ENCODE data around the gene LTBP2.

DNA sequence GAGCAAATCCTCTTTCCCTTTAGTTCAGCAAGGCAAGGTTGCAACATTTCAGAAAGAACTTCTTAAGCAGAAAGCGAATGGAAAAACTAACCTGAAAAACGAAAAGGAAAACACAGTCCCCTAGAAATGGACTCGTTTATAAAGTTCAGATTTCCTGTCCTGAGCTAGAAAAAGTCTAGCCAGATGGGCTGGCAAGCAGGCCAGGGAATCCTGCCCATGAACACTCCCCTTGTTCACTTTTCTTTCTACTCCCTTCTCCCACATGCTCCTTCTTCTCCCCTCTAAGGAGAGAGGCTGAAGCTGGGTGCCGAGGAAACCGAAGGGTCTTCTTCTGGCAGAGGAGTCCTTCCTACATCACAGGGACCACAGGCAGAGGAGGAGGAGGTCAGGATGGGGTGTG is 27.1 kb downstream of the LTBP2 start:
- TF ChIP-seq, protein P1, sequence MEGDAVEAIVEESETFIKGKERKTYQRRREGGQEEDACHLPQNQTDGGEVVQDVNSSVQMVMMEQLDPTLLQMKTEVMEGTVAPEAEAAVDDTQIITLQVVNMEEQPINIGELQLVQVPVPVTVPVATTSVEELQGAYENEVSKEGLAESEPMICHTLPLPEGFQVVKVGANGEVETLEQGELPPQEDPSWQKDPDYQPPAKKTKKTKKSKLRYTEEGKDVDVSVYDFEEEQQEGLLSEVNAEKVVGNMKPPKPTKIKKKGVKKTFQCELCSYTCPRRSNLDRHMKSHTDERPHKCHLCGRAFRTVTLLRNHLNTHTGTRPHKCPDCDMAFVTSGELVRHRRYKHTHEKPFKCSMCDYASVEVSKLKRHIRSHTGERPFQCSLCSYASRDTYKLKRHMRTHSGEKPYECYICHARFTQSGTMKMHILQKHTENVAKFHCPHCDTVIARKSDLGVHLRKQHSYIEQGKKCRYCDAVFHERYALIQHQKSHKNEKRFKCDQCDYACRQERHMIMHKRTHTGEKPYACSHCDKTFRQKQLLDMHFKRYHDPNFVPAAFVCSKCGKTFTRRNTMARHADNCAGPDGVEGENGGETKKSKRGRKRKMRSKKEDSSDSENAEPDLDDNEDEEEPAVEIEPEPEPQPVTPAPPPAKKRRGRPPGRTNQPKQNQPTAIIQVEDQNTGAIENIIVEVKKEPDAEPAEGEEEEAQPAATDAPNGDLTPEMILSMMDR (IDR thresholded peaks at IDR 0.05; ENCODE audit: poor library complexity, severe bottlenecking), result no peak
- TF ChIP-seq POLR2AphosphoS5 (IDR thresholded peaks at IDR 0.05) (no peak), EZH2 (IDR thresholded peaks at IDR 0.05; ENCODE audit: borderline replicate concordance, insufficient read depth, low read length, poor library complexity, severe bottlenecking) (no peak), SMC3 (conservative IDR thresholded peaks at IDR 0.05; ENCODE audit: poor library complexity) (no peak), TAF1 (IDR thresholded peaks at IDR 0.05; ENCODE audit: low read depth) (no peak)

Measured in neural cell (in vitro differentiated cells).